Measurements from ENCODE around the gene MBOAT1.

GRCh38 chr6:20186981-20187380 lies 25.3 kb downstream of the MBOAT1 start:
- no peak for TF ChIP-seq EZH2 (IDR thresholded peaks at IDR 0.05; ENCODE audit: borderline replicate concordance)
- TF ChIP-seq CTCF (IDR thresholded peaks at IDR 0.05; ENCODE audit: poor library complexity), result no peak
- no peak for TF ChIP-seq EZH2phosphoT487 (IDR thresholded peaks at IDR 0.05; ENCODE audit: low read depth, severe bottlenecking, unreplicated experiment)

All from hepatocyte (in vitro differentiated cells).